Upper lobe of left lung (tissue), 6 donors: ENCODE measurements around the gene ZNF563. TPM values are rescaled to one million over a fixed set of nuclear protein-coding genes. Genes with fewer than 3 reads are reported as not detected.

Experiments used
- ATAC-seq, 2 donors: fragments of 200-7000 bp; cut with Tn5 transposase; one replicate each; pipeline ENCODE4 v1.9.1; 2022; ENCODE audit warnings: mild to moderate bottlenecking in 2 of 2, moderate library complexity in 2 of 2; ENCODE audit not compliant: low FRiP score in 2 of 2
- DNase-seq, 2 donors: peaks; one replicate each; pipeline ENCODE4 v3.0.0-alpha.2; 2019 to 2020
- H3K27ac ChIP-seq, 4 donors: fragments of 200-600 bp; sonication (generic); one replicate each; pipeline ENCODE4 v1.5.1; 2016 to 2019
- H3K27me3 ChIP-seq, 4 donors: fragments of 200-600 bp; sonication (generic); one replicate each; pipeline ENCODE4 v1.5.1; 2017 to 2019
- H3K36me3 ChIP-seq, 4 donors: fragments of 200-600 bp; sonication (generic); one replicate each; pipeline ENCODE4 v1.5.1; 2016 to 2019
- H3K4me1 ChIP-seq, 4 donors: fragments of 200-600 bp; sonication (generic); one replicate each; pipeline ENCODE4 v1.5.1; 2018 to 2019
- H3K4me3 ChIP-seq, 4 donors: fragments of 200-600 bp; sonication (generic); one replicate each; pipeline ENCODE4 v1.5.1; 2017 to 2019; ENCODE audit warnings: mild to moderate bottlenecking in 2 of 4, moderate library complexity in 1 of 4
- H3K9me3 ChIP-seq, 4 donors: fragments of 200-600 bp; sonication (generic); one replicate each; pipeline ENCODE4 v1.5.1; 2018 to 2019
- CTCF ChIP-seq, 6 experiments: fragments of 450-650 bp in 4 of 6; fragments of 200-600 bp in 2 of 6; sonication (generic) in 2 of 6; IDR thresholded peaks; one replicate each; pipeline ENCODE4 v1.5.1; 2016 to 2019; ENCODE audit warnings: antibody characterized with exemption in 6 of 6
- EP300 ChIP-seq, 4 donors: sonication (generic); formaldehyde crosslinking; IDR thresholded peaks; one replicate each; pipeline ENCODE4 v1.5.1; 2017; ENCODE audit warnings: antibody characterized with exemption in 4 of 4, control low read depth in 2 of 4
- POLR2A ChIP-seq, 4 donors: fragments of 450-650 bp; IDR thresholded peaks; one replicate each; pipeline ENCODE4 v1.5.1; 2016 to 2017; ENCODE audit warnings: antibody characterized with exemption in 4 of 4, mild to moderate bottlenecking in 2 of 4
- POLR2AphosphoS5 ChIP-seq, 2 donors: sonication (generic); formaldehyde crosslinking; IDR thresholded peaks; one replicate each; pipeline ENCODE4 v1.5.1; 2017; ENCODE audit warnings: antibody characterized with exemption in 2 of 2
- WGBS, 2 donors: methylation state at CpG; one replicate each; pipeline ENCODE4 v1.1.5; 2017 to 2018; 5-methylcytosine and 5-hydroxymethylcytosine counted together
- small RNA-seq, 4 donors: library from RNA; depleted of rRNA; stranded (forward); fragments of <200 nt; gene quantifications; one replicate each; pipeline ENCODE3, GENCODE V24; 2016
- total RNA-seq, 6 donors: library from RNA; depleted of rRNA in 4 of 6; stranded (reverse); fragments of >200 nt in 4 of 6; gene quantifications; one replicate each; pipeline versions ENCODE4 v1.1.0 to v1.2.1, GENCODE V29; 2016 to 2021
- donor health status: DM: no; HTN: no; CAD: no; lungs with moderate emphysema.
- donor health status: DM: no; HTN: yes; CAD: no; lungs with severe emphysema.

ZNF563 gene
- total RNA-seq, 6 donors from 2014 or later: 2.0 to 21.0 (median 4.3) TPM

- Histone ChIP-seq H3K27ac (no peak overlapping the region), H3K4me3 (no peak overlapping the region), H3K9me3 (peaks cover 68 to 97% (median 90%) of the 10 kb centered on the region in 4 donors), H3K36me3 (peaks cover 17 to 77% (median 50%) of the 10 kb centered on the region in 4 donors), H3K27me3 (no peaks in the 10 kb centered on the region), H3K4me1 (no peaks in the 10 kb centered on the region)
- no peak for DNase-seq
- no peak for ATAC-seq
- 98% methylated on average over 11 of the region's 11 CpGs for WGBS, 2 donors
- no peak for TF ChIP-seq CTCF (IDR thresholded peaks at IDR 0.05)
- no peak for TF ChIP-seq EP300 (IDR thresholded peaks at IDR 0.05)
- TF ChIP-seq POLR2AphosphoS5 (IDR thresholded peaks at IDR 0.05): no peak
- no peak for TF ChIP-seq POLR2A (IDR thresholded peaks at IDR 0.05)
Observed at GRCh38 chr19:12272980-12273901, 60.2 kb downstream of the ZNF563 start.

GRCh38 chr19:12272386-12272785 lies 61.0 kb downstream of the ZNF563 start:
- Histone ChIP-seq H3K36me3 (peaks cover 17 to 70% (median 46%) of the 10 kb centered on the region in 4 donors), H3K27ac (no peak overlapping the region), H3K9me3 (peaks cover 61 to 95% (median 89%) of the 10 kb centered on the region in 4 donors), H3K4me3 (no peak overlapping the region), H3K27me3 (no peaks in the 10 kb centered on the region), H3K4me1 (no peaks in the 10 kb centered on the region)
- WGBS, 2 donors: 95 to 97% methylated on average over 5 of the region's 5 CpGs
- TF ChIP-seq CTCF (IDR thresholded peaks at IDR 0.05) (no peak), POLR2A (IDR thresholded peaks at IDR 0.05) (no peak), EP300 (IDR thresholded peaks at IDR 0.05) (no peak), POLR2AphosphoS5 (IDR thresholded peaks at IDR 0.05) (no peak)
- DNase-seq: no peak
- no peak for ATAC-seq

GRCh38 chr19:12270854-12271253 lies 62.6 kb downstream of the ZNF563 start:
- TF ChIP-seq POLR2A (IDR thresholded peaks at IDR 0.05) (no peak), CTCF (IDR thresholded peaks at IDR 0.05) (no peak), POLR2AphosphoS5 (IDR thresholded peaks at IDR 0.05) (no peak), EP300 (IDR thresholded peaks at IDR 0.05) (no peak)
- DNase-seq (no peak), ATAC-seq (no peak)
- Histone ChIP-seq H3K27me3 (no peaks in the 10 kb centered on the region), H3K36me3 (peaks cover 17 to 63% (median 44%) of the 10 kb centered on the region in 4 donors), H3K4me1 (no peaks in the 10 kb centered on the region), H3K27ac (no peak overlapping the region), H3K4me3 (no peak overlapping the region), H3K9me3 (peaks cover 52 to 98% (median 89%) of the 10 kb centered on the region in 4 donors)
- WGBS, 2 donors: 96 to 98% methylated on average over 2 of the region's 2 CpGs

Small RNA genes within 50 kb of the gene (small RNA-seq; reads per million reads assigned to genes)
- gene RPS29P23: 0 reads per million in 4 donors

Other genes with a start within 250 kb of the ZNF563 start
- gene ZNF20, start 193.3 kb downstream of the ZNF563 start, total RNA-seq: 1 to 10 TPM in 5 of 6 donors, not detected in 1; 1.9 to 5.4 (median 4.1) TPM
- gene ZNF625, start 176.9 kb downstream of the ZNF563 start, total RNA-seq: 1 to 10 TPM; 3.0 to 9.8 (median 5.0) TPM
- gene ZNF136, start 170.5 kb downstream of the ZNF563 start, total RNA-seq: 10 to 100 TPM in 2 of 6 donors, 1 to 10 TPM in 4; 5.7 to 15.2 (median 9.2) TPM
- 10 to 100 TPM; 10.2 to 22.4 (median 16.5) TPM for gene ZNF44, start 38.8 kb downstream of the ZNF563 start, total RNA-seq
- 1 to 10 TPM in 5 of 6 donors, under 1 TPM in 1; 0.33 to 6.3 (median 2.1) TPM for gene ZNF442, start 32.0 kb upstream of the ZNF563 start, total RNA-seq
- 1 to 10 TPM; 3.1 to 7.6 (median 5.4) TPM for gene ZNF799, start 67.6 kb upstream of the ZNF563 start, total RNA-seq
- gene ZNF443, start 107.4 kb upstream of the ZNF563 start, total RNA-seq: 1 to 10 TPM; 2.7 to 9.4 (median 4.2) TPM
- 10 to 100 TPM in 1 of 6 donors, 1 to 10 TPM in 5; 1.9 to 11.2 (median 2.5) TPM for gene ZNF709, start 151.2 kb upstream of the ZNF563 start, total RNA-seq
- gene ZNF564, start 217.8 kb upstream of the ZNF563 start, total RNA-seq: 10 to 100 TPM in 4 of 6 donors, 1 to 10 TPM in 2; 5.0 to 28.3 (median 12.2) TPM